Measurements from ENCODE around the gene DHCR24.

The DHCR24 gene

DNA sequence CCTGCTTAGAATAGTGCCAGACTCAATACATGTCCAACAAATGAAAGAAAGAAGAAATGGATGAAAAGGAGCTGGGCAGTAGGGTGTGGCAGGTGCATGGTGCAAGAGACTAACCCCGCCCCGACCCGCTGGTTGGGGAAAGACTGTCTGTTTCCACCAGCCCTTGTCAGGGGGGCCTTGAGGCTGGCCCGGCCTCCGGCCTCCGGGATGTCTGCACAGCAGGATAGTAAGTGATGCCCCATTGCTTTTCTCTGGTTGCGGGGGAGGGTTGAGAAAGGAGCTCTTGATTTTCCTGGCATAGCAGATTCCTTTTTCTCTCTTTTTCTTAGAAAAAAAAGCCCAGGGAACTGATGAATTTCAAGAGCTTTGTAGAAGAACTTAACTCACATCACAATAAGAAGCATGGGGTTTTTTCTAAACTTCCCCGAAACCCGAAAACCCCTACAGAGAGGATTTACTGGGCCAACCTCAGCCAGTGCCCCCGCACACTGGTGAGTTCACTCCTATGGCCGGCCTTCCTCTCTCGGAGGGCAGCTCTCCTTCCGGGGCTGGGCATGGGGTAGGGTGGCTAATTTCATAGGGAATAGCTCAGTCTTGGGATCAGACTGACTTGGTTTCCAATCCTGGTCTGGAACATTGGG is 73.4 kb downstream of the DHCR24 start:
- TF ChIP-seq, protein P1, sequence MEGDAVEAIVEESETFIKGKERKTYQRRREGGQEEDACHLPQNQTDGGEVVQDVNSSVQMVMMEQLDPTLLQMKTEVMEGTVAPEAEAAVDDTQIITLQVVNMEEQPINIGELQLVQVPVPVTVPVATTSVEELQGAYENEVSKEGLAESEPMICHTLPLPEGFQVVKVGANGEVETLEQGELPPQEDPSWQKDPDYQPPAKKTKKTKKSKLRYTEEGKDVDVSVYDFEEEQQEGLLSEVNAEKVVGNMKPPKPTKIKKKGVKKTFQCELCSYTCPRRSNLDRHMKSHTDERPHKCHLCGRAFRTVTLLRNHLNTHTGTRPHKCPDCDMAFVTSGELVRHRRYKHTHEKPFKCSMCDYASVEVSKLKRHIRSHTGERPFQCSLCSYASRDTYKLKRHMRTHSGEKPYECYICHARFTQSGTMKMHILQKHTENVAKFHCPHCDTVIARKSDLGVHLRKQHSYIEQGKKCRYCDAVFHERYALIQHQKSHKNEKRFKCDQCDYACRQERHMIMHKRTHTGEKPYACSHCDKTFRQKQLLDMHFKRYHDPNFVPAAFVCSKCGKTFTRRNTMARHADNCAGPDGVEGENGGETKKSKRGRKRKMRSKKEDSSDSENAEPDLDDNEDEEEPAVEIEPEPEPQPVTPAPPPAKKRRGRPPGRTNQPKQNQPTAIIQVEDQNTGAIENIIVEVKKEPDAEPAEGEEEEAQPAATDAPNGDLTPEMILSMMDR (conservative IDR thresholded peaks at IDR 0.05; ENCODE audit: low read length): no peak
- no peak for DNase-seq (ENCODE audit: low read depth)
- no peak overlapping the region for H3K4me3 ChIP-seq (ENCODE audit: low read length)

DNA sequence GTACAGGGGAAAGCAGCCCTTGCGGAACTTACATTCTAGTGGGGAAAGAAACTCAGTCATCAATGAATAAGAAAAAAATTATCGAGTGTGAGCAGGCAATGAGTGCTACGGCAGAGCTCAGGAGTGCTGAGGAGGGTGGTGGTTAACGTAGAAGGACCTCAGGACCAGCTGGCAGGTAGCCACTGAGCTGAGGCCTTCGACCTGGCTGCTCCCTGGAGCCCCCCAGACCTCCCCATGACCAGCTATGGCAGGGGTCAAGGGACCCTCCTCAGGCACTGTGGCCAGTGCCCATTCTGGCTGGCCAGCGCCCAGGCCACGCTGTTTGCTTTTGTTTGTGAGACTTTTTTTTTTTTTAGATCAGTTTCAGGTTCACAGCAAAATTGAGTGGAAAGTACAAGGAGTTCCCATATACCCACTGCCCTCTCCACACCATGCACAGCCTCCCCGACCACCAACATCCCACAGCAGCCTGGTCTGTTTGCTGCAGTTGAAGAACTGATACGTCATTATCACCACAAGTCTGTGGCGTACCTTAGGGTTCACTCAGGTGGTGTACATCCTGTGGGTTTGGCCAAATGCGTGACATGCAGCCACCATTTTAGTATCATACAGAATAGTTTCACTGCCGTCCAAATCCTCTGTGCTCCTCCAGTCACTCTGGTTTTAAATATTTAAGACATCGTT is 74.1 kb downstream of the DHCR24 start:
- no peak overlapping the region for H3K4me3 ChIP-seq (ENCODE audit: low read length)
- TF ChIP-seq, protein P1 (conservative IDR thresholded peaks at IDR 0.05; ENCODE audit: low read length): no peak
- no peak for DNase-seq (ENCODE audit: low read depth)

- no peak for DNase-seq (ENCODE audit: low read depth)
- TF ChIP-seq, protein P1 (conservative IDR thresholded peaks at IDR 0.05; ENCODE audit: low read length): no peak
- H3K4me3 ChIP-seq (ENCODE audit: low read length): no peak overlapping the region
Observed at GRCh38 chr1:54811739-54812655, 75.0 kb downstream of the DHCR24 start.

GRCh38 chr1:54811066-54811465 is 75.9 kb downstream of the DHCR24 start:
- TF ChIP-seq, protein P1 (conservative IDR thresholded peaks at IDR 0.05; ENCODE audit: low read length): no peak
- no peak for DNase-seq (ENCODE audit: low read depth)
- H3K4me3 ChIP-seq (ENCODE audit: low read length): no peak overlapping the region

DNA sequence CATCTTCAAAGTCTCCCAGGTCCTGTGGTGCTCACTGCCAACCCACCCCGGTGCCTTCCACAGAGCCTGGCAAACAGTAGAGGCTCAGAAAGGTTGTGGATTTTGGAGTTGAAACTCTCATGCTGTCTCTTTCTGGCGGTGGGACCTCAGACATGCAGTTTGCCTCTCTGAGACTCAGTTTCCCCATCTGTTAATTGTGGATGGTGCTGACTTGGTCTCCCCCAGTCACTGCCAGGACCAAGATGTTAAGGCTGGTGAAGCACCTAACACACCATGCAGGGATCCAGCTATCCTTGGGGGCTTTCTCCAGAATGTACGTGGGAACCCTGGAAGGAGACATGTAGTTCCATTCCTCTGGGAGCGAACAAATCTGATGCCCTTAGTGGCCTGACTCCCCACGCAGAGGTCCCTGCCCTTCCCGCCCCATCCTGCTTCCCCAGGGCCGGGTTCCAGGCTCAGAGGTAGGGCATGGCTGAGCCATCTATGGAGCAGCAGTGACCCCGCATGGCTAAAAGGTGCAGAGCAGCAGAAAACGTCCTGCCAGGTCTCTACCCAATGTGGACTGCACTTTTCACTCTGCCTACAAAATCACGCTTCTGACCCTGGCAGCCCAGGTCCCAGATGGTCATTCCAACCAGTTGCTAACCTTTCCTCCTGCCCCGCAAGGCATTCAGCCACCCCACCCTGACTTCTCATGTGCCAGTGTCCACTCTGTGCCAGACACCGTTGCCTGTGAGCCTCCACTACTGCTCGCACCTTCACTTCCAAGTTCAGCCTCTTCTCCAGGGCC is 76.6 kb downstream of the DHCR24 start:
- peak; percentile 35 for DNase-seq (ENCODE audit: low read depth)
- H3K4me3 ChIP-seq (ENCODE audit: low read length): no peak overlapping the region
- TF ChIP-seq, protein P1 (conservative IDR thresholded peaks at IDR 0.05; ENCODE audit: low read length): peak; percentile 91

GRCh38 chr1:54809496-54810074 is 77.4 kb downstream of the DHCR24 start:
- TF ChIP-seq, protein P1 (conservative IDR thresholded peaks at IDR 0.05; ENCODE audit: low read length): no peak
- no peak overlapping the region for H3K4me3 ChIP-seq (ENCODE audit: low read length)
- DNase-seq (ENCODE audit: low read depth): no peak
